ENCODE data around the gene BMAL2. TPM values are rescaled to one million over a fixed set of nuclear protein-coding genes. Genes with fewer than 3 reads are reported as not detected.

Gene BMAL2
- total RNA-seq, 1 experiment from 2014 or later = 23.1 TPM

DNA sequence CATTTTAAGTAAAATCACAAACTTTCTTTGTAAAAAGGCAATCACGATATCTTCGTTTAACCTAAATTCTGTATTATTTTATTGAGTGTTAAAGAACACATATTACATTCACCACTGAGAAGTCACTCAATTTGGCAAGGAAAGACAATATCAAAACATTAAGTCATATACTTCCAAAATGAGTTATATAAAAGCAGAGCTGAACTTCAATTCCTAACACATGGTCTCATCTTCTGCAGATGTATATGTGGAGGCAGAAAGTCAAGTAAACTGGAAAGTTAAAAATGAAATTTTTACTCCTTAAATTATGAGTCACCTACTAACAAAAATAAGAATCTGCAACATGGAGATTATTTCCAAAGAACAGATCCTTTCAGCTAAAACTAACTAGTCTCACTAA, 28.7 kb downstream of the BMAL2 start:
- Histone ChIP-seq H4K20me1 (ENCODE audit: control insufficient read depth, insufficient read depth, insufficient read length) (no peaks in the 10 kb centered on the region), H3K23me2 (ENCODE audit: insufficient read length, low read depth, low read length, poor library complexity, severe bottlenecking) (no peaks in the 10 kb centered on the region), H3K23ac (ENCODE audit: insufficient read length, low read depth, low read length) (no peak overlapping the region), H3K27me3 (ENCODE audit: insufficient read depth, low read length) (no peaks in the 10 kb centered on the region), H3K4me2 (ENCODE audit: insufficient read depth, insufficient read length, low read length) (no peak overlapping the region), H2AK5ac (ENCODE audit: insufficient read length, low read length) (no peak overlapping the region), H3K18ac (ENCODE audit: insufficient read length, low read depth, low read length) (no peak overlapping the region), H2BK12ac (ENCODE audit: insufficient read length, low read depth, low read length) (no peak overlapping the region), H3K9me3 (ENCODE audit: control insufficient read depth, low read depth, low read length) (no peaks in the 10 kb centered on the region), H2BK15ac (ENCODE audit: low read depth, low read length) (no peak overlapping the region), H3T11ph (ENCODE audit: low read length) (no peak overlapping the region), H4K91ac (ENCODE audit: insufficient read length, low read depth, low read length) (no peak overlapping the region), H3K79me2 (ENCODE audit: insufficient read depth, low read length) (no peaks in the 10 kb centered on the region; the same call in 1 of the 2 replicates), H4K5ac (ENCODE audit: insufficient read length, low read depth, low read length) (no peak overlapping the region), H3K4me1 (ENCODE audit: insufficient read depth, low read length) (no peaks in the 10 kb centered on the region), H2BK120ac (ENCODE audit: low read depth, low read length, poor library complexity, severe bottlenecking) (no peak overlapping the region), H4K8ac (replicated peaks; ENCODE audit: insufficient read length, low read depth, low read length) (no peak overlapping the region), H3K9ac (ENCODE audit: extremely low read depth, insufficient read length, low read length) (no peak overlapping the region), H3K27ac (ENCODE audit: insufficient read length, low read depth, low read length) (no peak overlapping the region), H2AFZ (ENCODE audit: low read length) (no peak overlapping the region), H2BK5ac (ENCODE audit: insufficient read length, low read length) (no peak overlapping the region), H3K4ac (ENCODE audit: low read depth, low read length) (no peak overlapping the region), H3K56ac (ENCODE audit: insufficient read length, low read depth, low read length) (no peak overlapping the region), H2BK20ac (ENCODE audit: low read depth, low read length, poor library complexity, severe bottlenecking) (no peak overlapping the region), H3K79me1 (ENCODE audit: insufficient read depth, low read depth, low read length, poor library complexity, severe bottlenecking) (no peaks in the 10 kb centered on the region), H3K14ac (ENCODE audit: insufficient read depth, low read length) (no peak overlapping the region)
- DNase-seq = no peak
- H3K36me3 Mint-ChIP-seq (ENCODE audit: insufficient read depth in 1 of 3, low read depth in 3 of 3) = peaks cover 0 to 4% (median 0%) of the 10 kb centered on the region in 3 experiments; a peak in 2 of 7 replicates
- no CpG with 5 or more reads among the region's 2 CpGs for WGBS (ENCODE audit: extremely low coverage, insufficient read length, low lambda C conversion rate)
- H3K4me3 Mint-ChIP-seq = no peak overlapping the region
- peaks cover 0 to 5% of the 10 kb centered on the region in 2 experiments; a peak in 2 of 5 replicates for H3K9me3 Mint-ChIP-seq
- TF ChIP-seq, protein P1, sequence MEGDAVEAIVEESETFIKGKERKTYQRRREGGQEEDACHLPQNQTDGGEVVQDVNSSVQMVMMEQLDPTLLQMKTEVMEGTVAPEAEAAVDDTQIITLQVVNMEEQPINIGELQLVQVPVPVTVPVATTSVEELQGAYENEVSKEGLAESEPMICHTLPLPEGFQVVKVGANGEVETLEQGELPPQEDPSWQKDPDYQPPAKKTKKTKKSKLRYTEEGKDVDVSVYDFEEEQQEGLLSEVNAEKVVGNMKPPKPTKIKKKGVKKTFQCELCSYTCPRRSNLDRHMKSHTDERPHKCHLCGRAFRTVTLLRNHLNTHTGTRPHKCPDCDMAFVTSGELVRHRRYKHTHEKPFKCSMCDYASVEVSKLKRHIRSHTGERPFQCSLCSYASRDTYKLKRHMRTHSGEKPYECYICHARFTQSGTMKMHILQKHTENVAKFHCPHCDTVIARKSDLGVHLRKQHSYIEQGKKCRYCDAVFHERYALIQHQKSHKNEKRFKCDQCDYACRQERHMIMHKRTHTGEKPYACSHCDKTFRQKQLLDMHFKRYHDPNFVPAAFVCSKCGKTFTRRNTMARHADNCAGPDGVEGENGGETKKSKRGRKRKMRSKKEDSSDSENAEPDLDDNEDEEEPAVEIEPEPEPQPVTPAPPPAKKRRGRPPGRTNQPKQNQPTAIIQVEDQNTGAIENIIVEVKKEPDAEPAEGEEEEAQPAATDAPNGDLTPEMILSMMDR (conservative IDR thresholded peaks at IDR 0.05) = no peak
- H3K27ac Mint-ChIP-seq = no peak overlapping the region
- no peaks in the 10 kb centered on the region for H3K4me1 Mint-ChIP-seq
- no peaks in the 10 kb centered on the region for H3K27me3 Mint-ChIP-seq (ENCODE audit: low read depth)
